ENCODE measurements around the gene CNEP1R1. TPM values are rescaled to one million over a fixed set of nuclear protein-coding genes. Genes with fewer than 3 reads are reported as not detected.

CNEP1R1 gene
- total and polyA plus RNA-seq, 2 of the 4 experiments (the other 2 are of a cell fraction): 16.1 to 22.0 TPM

DNA sequence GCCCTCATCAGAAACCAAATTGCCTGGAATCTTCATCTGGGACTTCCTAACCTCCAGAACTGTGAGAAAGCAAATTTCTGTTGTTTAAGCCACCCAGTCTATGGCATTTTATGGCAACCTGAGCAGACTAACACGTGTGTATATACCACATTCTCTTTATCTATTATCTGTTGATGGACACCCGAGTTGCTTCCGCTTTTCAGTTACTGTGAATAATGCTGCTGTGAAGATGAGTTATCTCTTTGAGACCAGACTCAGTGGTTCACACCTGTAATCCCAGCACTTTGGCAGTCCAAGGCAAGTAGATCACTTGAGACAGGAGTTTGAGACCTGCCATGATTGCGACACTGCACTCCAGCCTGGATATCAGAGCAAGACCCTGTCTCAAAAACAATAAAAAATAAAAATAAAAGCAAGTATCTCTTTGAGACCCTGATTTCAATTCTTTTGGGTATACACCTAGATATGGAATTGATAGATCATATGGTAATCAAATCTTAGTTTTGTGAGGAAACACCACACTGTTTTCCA is 27.2 kb upstream of the CNEP1R1 start:
- Histone ChIP-seq H3K23ac (ENCODE audit: low read depth, low read length) (no peak overlapping the region), H3K4ac (ENCODE audit: low read depth, low read length) (no peak overlapping the region), H3K4me1 (ENCODE audit: control insufficient read depth, insufficient read depth, low read length) (no peaks in the 10 kb centered on the region), H2BK120ac (ENCODE audit: low read depth, low read length) (no peak overlapping the region), H3K27me3 (ENCODE audit: control insufficient read depth, insufficient read depth, low read length) (no peaks in the 10 kb centered on the region; the same call in 1 of the 2 replicates), H2BK20ac (ENCODE audit: low read depth, low read length) (no peak overlapping the region), H3K18ac (ENCODE audit: low read depth, low read length) (no peak overlapping the region), H3K4me3 (ENCODE audit: insufficient read depth, low read depth, low read length) (no peak overlapping the region), H3K27ac (ENCODE audit: insufficient read depth, low read length) (no peak overlapping the region), H4K5ac (ENCODE audit: low read depth, low read length) (no peak overlapping the region), H3K9me1 (ENCODE audit: insufficient read depth, low read length) (no peaks in the 10 kb centered on the region), H3K9me3 (ENCODE audit: control insufficient read depth, insufficient read depth, low read length) (no peaks in the 10 kb centered on the region), H2AFZ (replicated peaks; ENCODE audit: low read length, poor library complexity) (no peak overlapping the region), H4K8ac (ENCODE audit: low read depth in 2 of 2, low read length in 2 of 2) (no peak overlapping the region), H3K14ac (replicated peaks; ENCODE audit: low read depth, low read length) (no peak overlapping the region), H3K36me3 (ENCODE audit: control insufficient read depth, insufficient read depth, low read length) (no peaks in the 10 kb centered on the region), H3K9ac (ENCODE audit: low read depth, low read length) (no peak overlapping the region), H3K56ac (ENCODE audit: extremely low read depth, insufficient read depth, low read length) (no peak overlapping the region), H2BK5ac (ENCODE audit: low read depth, low read length, poor library complexity, severe bottlenecking) (no peak overlapping the region), H3K79me1 (ENCODE audit: low read depth in 1 of 2, low read length in 2 of 2) (no peaks in the 10 kb centered on the region), H4K91ac (ENCODE audit: insufficient read depth, low read depth, low read length) (no peak overlapping the region), H2AK5ac (ENCODE audit: low read depth, low read length) (no peak overlapping the region), H2BK15ac (ENCODE audit: low read depth, low read length) (no peak overlapping the region), H2AK9ac (replicated peaks; ENCODE audit: low read depth, low read length, poor library complexity) (no peak overlapping the region), H3K4me2 (ENCODE audit: low read depth, low read length) (no peak overlapping the region), H4K20me1 (ENCODE audit: insufficient read depth, low read length) (no peaks in the 10 kb centered on the region)
- in situ Hi-C loops (cut with MboI; ENCODE audit: low sequenced_read_pairs) (no loop called here), intact Hi-C loops (cut with micrococcal nuclease) (no loop called here), dilution Hi-C loops (cut with HindIII; ENCODE audit: low sequenced_read_pairs, unreplicated experiment) (no loop called here)
- TF ChIP-seq BHLHE40 (IDR thresholded peaks at IDR 0.05; ENCODE audit: low read depth, low read length) (no peak), CEBPB (IDR thresholded peaks at IDR 0.05; ENCODE audit: low read depth, low read length) (peak; percentile 30; the same call in 1 of the 2 replicates), RAD21 (IDR thresholded peaks at IDR 0.05; ENCODE audit: low read length) (no peak), MXI1 (IDR thresholded peaks at IDR 0.05; ENCODE audit: borderline replicate concordance, low read depth, low read length) (no peak), SMC3 (IDR thresholded peaks at IDR 0.05; ENCODE audit: low read depth, low read length) (no peak), RFX5 (IDR thresholded peaks at IDR 0.05; ENCODE audit: low read depth, low read length) (no peak)
- TF ChIP-seq, protein P1, sequence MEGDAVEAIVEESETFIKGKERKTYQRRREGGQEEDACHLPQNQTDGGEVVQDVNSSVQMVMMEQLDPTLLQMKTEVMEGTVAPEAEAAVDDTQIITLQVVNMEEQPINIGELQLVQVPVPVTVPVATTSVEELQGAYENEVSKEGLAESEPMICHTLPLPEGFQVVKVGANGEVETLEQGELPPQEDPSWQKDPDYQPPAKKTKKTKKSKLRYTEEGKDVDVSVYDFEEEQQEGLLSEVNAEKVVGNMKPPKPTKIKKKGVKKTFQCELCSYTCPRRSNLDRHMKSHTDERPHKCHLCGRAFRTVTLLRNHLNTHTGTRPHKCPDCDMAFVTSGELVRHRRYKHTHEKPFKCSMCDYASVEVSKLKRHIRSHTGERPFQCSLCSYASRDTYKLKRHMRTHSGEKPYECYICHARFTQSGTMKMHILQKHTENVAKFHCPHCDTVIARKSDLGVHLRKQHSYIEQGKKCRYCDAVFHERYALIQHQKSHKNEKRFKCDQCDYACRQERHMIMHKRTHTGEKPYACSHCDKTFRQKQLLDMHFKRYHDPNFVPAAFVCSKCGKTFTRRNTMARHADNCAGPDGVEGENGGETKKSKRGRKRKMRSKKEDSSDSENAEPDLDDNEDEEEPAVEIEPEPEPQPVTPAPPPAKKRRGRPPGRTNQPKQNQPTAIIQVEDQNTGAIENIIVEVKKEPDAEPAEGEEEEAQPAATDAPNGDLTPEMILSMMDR (conservative IDR thresholded peaks at IDR 0.05; ENCODE audit: low read depth, low read length): no peak
- WGBS, 2 experiments (ENCODE audit: extremely low coverage in 2 of 2, insufficient read length in 1 of 2): no CpG with 5 or more reads among the region's 4 CpGs
- DNase-seq (no peak), ATAC-seq (ENCODE audit: low read depth) (no peak)
- no TSS peak for BruUV-seq (replicated peaks)
- ChIA-PET POLR2A (ENCODE audit: unreplicated experiment) (no interaction called here), CTCF (no interaction called here)
